Activated T-cell treated with anti-CD3 and anti-CD28 coated beads, Interleukin-2, amount 50 U/mL, for 72 hours (primary cell): ENCODE measurements around the gene EPS8L1. TPM values are rescaled to one million over a fixed set of nuclear protein-coding genes. Genes with fewer than 3 reads are reported as not detected.

Source experiments
- ATAC-seq, 2 donors: fragments of 150-1000 bp; cut with Tn5 transposase; replicated peaks in 1 of 2; 2 replicates each; pipeline ENCODE4 v1.10.0; 2021; ENCODE audit warnings: moderate library complexity in 2 of 2, mild to moderate bottlenecking in 1 of 2
- DNase-seq, 2 donors: peaks; one replicate each; pipeline ENCODE4 v3.0.0; 2021 to 2022; ENCODE audit warnings: mixed read lengths in 1 of 2
- H3K27ac Mint-ChIP-seq: one replicate; pipeline ENCODE4 v1.8.0; 2022; ENCODE audit warnings: mild to moderate bottlenecking, moderate library complexity, mixed read lengths
- H3K27me3 Mint-ChIP-seq: one replicate; pipeline ENCODE4 v1.8.0; 2022; ENCODE audit warnings: low read depth, mixed read lengths
- H3K36me3 Mint-ChIP-seq, 2 donors: one replicate each; pipeline ENCODE4 v1.8.0; 2022; ENCODE audit warnings: mixed read lengths in 2 of 2, mild to moderate bottlenecking in 1 of 2; ENCODE audit not compliant: insufficient read depth in 2 of 2
- H3K4me1 Mint-ChIP-seq: one replicate; pipeline ENCODE4 v1.8.0; 2022; ENCODE audit warnings: low read depth, mixed read lengths
- H3K4me3 Mint-ChIP-seq, 2 donors: one replicate each; pipeline ENCODE4 v1.8.0; 2022; ENCODE audit warnings: mild to moderate bottlenecking in 2 of 2, mixed read lengths in 2 of 2, moderate library complexity in 2 of 2
- H3K9me3 Mint-ChIP-seq, 2 donors: one replicate each; pipeline ENCODE4 v1.8.0; 2022; ENCODE audit warnings: mixed read lengths in 2 of 2
- total RNA-seq, 2 donors: library from RNA; stranded (reverse); gene quantifications; one replicate each; pipeline ENCODE4 v1.2.3, GENCODE V29; 2022

The EPS8L1 gene
- total RNA-seq, 2 donors from 2014 or later, result 3.8 to 5.3 TPM

- peak overlapping the region; percentile 72 to 76 for H3K4me3 Mint-ChIP-seq
- peaks cover 31% of the 10 kb centered on the region for H3K4me1 Mint-ChIP-seq
- DNase-seq (peak; percentile 64 to 66), ATAC-seq (peak; percentile 54 to 73)
- H3K27me3 Mint-ChIP-seq, result peaks cover 57% of the 10 kb centered on the region
- no peaks in the 10 kb centered on the region for H3K9me3 Mint-ChIP-seq
- H3K36me3 Mint-ChIP-seq, result peaks cover 7 to 8% of the 10 kb centered on the region in 2 donors
- H3K27ac Mint-ChIP-seq, result no peak overlapping the region
Observed at GRCh38 chr19:55086730-55087541, 11.3 kb downstream of the EPS8L1 start.

- no peaks in the 10 kb centered on the region for H3K9me3 Mint-ChIP-seq
- DNase-seq, result no peak
- H3K36me3 Mint-ChIP-seq, result peaks cover 5 to 6% of the 10 kb centered on the region in 2 donors
- peak overlapping the region; percentile 72 to 76 for H3K4me3 Mint-ChIP-seq
- H3K27me3 Mint-ChIP-seq, result peaks cover 53% of the 10 kb centered on the region
- ATAC-seq, result no peak
- H3K27ac Mint-ChIP-seq, result no peak overlapping the region
- peaks cover 25% of the 10 kb centered on the region for H3K4me1 Mint-ChIP-seq
Observed at GRCh38 chr19:55087542-55087901, 11.9 kb downstream of the EPS8L1 start.

DNA sequence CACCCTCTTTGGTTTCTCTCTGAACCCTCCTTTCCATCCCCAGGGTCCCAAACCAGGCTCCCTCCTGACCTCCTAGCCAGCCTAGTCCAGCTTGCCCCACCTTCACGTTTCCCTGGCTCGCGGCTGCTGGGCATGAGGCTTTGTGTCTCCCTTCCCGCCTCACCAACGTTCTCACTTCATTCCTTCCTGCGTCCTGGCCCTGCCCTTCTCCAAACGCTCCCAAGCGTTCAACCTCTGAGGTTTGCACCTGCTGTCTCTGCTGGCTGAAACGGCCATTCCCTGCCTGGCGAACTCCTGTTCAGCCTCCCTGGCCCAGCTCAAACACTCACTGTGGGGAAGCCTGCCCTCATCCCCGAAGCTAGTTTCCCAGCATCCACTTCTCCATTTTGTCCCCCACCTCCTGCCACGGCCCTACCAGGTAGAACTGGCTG is 12.4 kb downstream of the EPS8L1 start:
- Mint-ChIP-seq H3K4me1 (peaks cover 22% of the 10 kb centered on the region), H3K9me3 (no peaks in the 10 kb centered on the region), H3K36me3 (peaks cover 4% of the 10 kb centered on the region in 2 donors), H3K4me3 (peak overlapping the region; percentile 65 to 66), H3K27me3 (peaks cover 48% of the 10 kb centered on the region), H3K27ac (no peak overlapping the region)
- ATAC-seq, result no peak
- no peak for DNase-seq

DNA sequence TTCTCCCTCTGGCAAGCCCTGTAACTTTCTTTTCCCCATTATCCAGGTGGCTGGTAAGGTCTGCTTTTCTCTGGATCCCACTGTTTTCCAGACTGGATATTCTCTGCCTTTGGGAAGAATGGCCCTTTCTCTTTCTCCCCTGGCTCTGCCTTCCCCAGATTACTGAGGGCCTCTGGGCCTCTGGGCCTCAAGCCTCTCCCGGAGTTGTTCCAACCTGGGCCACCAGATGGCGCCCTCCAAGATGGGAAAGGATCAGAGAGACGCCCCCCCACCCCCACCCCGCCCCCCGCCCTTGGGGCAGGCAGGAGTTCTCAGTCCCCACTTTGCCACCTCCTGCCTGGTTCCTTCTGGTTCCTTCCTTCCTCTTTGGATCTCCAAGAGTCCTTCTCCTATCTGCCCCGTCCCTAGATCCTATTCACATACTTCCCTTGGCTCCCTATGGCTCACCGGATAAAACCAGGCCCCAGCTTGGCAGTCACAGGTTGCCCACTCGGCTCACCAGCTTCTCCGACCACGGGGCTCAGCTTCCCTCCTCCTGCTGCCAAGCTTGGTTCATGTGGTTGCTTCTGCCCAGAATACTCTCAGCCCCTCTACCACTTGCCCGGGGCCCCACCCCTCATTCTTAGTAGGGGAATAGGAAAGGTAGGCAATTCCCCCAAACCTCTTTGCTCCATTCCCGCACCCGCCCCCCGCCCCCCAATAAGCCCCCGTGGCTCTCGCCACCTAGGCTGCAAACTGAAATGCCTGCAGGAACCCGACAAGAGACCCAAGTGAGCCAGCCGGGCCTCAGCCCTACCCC is 13.1 kb downstream of the EPS8L1 start:
- Mint-ChIP-seq H3K27ac (no peak overlapping the region), H3K4me1 (peaks cover 22% of the 10 kb centered on the region), H3K9me3 (no peaks in the 10 kb centered on the region), H3K27me3 (peaks cover 43% of the 10 kb centered on the region), H3K4me3 (peak overlapping the region; percentile 65 to 66), H3K36me3 (peaks cover 4% of the 10 kb centered on the region in 2 donors)
- ATAC-seq (peak; percentile 38 to 43), DNase-seq (peak; percentile 85 to 86)

- Mint-ChIP-seq H3K36me3 (peaks cover 4% of the 10 kb centered on the region in 2 donors), H3K4me3 (no peak overlapping the region), H3K4me1 (peaks cover 22% of the 10 kb centered on the region), H3K9me3 (no peaks in the 10 kb centered on the region), H3K27me3 (peaks cover 36% of the 10 kb centered on the region), H3K27ac (no peak overlapping the region)
- ATAC-seq (no peak), DNase-seq (no peak)
Observed at GRCh38 chr19:55089342-55089944, 13.8 kb downstream of the EPS8L1 start.

DNA sequence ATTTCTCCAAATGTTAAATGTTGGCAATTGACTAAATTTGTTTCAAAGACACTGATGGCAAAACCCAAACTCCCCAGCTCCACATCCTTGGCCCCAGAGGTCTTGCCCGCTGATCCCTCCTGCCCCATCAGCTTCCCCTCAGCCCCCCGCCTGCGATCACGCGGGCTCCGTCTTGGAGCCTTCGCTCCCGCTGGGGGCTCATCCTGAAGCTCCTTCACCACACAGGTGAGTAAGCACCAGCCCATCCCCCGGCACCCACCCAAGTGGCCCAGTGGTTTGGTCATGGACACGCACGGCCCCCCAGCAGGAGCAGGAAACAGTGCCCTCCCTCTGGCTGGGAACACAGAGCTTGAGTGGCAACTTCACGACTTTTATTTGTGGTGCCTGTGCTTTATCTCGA is 14.9 kb downstream of the EPS8L1 start:
- no peak for ATAC-seq
- Mint-ChIP-seq H3K27me3 (peaks cover 26% of the 10 kb centered on the region), H3K36me3 (peaks cover 4 to 5% of the 10 kb centered on the region in 2 donors), H3K4me1 (peaks cover 22% of the 10 kb centered on the region), H3K9me3 (no peaks in the 10 kb centered on the region), H3K27ac (no peak overlapping the region), H3K4me3 (no peak overlapping the region)
- no peak for DNase-seq

GRCh38 chr19:55091126-55091910 is 15.6 kb downstream of the EPS8L1 start:
- H3K9me3 Mint-ChIP-seq, result no peaks in the 10 kb centered on the region
- no peak overlapping the region for H3K4me3 Mint-ChIP-seq
- peaks cover 20% of the 10 kb centered on the region for H3K27me3 Mint-ChIP-seq
- H3K27ac Mint-ChIP-seq, result no peak overlapping the region
- DNase-seq, result no peak
- H3K4me1 Mint-ChIP-seq, result peaks cover 22% of the 10 kb centered on the region
- H3K36me3 Mint-ChIP-seq, result peaks cover 4 to 5% of the 10 kb centered on the region in 2 donors
- ATAC-seq, result no peak

DNA sequence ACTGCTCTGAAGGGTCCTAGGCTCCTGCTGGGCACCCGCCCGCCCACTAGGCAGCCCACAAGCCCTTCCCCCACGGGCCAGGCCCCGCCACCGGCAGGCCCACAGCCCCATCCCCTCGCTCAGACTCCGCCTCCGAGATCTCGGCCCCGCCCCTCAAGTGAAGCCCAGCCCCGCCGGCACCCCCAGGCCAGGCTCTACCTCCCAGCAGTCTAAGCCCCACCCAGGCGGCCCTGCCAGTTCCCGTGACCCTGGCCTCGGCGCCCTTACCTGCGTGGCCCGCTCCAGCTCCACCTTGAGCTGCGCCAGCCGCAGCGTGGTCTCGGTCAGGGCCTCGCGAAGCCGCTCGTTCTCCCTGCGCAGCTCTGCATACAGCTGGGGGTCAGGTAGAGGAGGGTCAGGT is 16.3 kb downstream of the EPS8L1 start:
- peaks cover 4 to 5% of the 10 kb centered on the region in 2 donors for H3K36me3 Mint-ChIP-seq
- H3K4me1 Mint-ChIP-seq, result peaks cover 20% of the 10 kb centered on the region
- no peak for ATAC-seq
- peaks cover 20% of the 10 kb centered on the region for H3K27me3 Mint-ChIP-seq
- no peak overlapping the region for H3K4me3 Mint-ChIP-seq
- DNase-seq, result no peak
- no peak overlapping the region for H3K27ac Mint-ChIP-seq
- no peaks in the 10 kb centered on the region for H3K9me3 Mint-ChIP-seq

DNA sequence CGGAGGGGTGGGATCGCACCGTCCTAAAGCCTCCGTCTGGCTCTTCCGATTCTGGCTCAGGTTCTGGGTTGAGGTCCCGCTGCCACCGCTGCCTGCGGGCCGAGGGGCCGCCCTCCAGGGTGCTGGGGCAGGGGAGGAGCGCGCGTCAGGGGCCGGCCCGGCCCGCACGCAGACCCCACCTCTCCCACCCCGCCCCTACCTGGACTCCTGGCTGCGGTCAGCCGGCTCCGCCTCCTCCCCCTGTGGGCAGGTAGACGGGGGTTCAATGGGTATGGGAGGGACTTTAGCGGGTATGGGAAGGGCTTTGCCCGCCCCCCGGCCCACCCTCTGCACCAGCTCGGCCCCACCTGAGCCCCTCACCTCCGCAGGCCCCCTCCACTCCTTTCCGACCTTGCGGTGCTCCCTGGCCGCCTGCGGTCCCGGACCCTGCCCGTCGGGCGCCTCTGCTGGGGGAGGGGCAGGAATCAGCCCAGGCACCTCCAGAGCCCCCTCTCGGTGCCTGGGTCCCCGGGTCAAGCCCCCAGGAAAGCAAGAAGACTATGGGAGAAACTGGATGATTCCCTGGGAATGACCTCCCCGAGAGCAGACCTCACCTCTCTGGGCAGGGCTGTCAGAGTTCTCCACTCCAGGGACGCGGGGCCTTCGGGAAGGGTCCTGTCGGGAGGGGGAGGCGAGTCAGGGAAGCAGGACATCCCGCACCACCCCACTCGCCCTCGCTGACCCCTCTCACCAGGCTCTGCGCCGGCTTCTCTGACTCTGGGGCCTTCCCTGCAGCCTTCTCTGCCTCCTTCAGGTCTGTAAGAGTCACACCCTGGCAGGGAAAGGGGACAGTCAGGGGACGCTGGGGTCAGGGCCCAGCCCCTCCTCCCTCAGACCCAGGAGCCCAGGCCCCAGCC is 17.0 kb downstream of the EPS8L1 start:
- Mint-ChIP-seq H3K27ac (no peak overlapping the region), H3K36me3 (peaks cover 4 to 5% of the 10 kb centered on the region in 2 donors), H3K9me3 (no peaks in the 10 kb centered on the region), H3K27me3 (peaks cover 14% of the 10 kb centered on the region), H3K4me3 (no peak overlapping the region), H3K4me1 (peaks cover 13% of the 10 kb centered on the region)
- ATAC-seq (no peak), DNase-seq (no peak)

DNA sequence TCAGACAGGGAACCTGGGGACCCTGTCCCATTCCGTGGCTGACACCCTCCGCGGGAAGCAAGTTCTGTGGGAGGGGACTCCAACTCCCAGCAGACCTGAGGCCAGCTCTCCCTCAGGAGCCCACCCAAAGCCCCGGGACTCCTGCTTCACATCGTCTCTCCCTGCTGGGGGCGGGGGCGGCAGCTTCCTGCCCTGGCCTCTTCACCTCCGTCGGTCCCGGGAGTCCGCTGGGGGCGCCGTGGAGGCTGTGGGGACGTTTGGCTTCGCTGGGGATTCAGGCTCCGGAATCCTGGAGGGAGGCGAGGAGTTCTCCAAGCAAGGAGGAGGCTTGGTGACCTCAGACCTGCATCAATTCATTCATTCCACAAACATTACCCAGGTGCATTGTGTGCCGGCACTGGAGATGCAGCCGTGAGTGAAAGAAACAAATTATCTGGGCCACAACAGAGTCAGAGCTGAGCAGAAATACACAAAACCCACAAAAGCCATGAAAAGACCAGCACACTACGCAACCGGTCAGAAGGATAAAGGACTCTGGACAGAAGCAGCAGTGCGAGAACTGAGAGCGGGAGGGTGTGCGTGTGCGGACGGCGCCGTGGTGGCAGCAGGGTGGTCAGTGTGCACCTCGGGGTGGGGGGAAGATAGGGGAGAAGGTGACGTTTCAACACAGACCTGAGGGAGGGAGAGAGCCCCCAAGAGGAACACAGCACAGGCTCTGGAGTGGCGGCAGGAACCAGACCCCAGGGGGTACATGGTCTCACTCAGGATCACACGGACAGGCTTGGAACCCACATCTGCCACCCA is 19.0 kb downstream of the EPS8L1 start:
- peaks cover 0 to 1% of the 10 kb centered on the region in 2 donors for H3K36me3 Mint-ChIP-seq
- H3K27me3 Mint-ChIP-seq, result no peaks in the 10 kb centered on the region
- no peaks in the 10 kb centered on the region for H3K4me1 Mint-ChIP-seq
- no peaks in the 10 kb centered on the region for H3K9me3 Mint-ChIP-seq
- no peak overlapping the region for H3K27ac Mint-ChIP-seq
- DNase-seq (no peak), ATAC-seq (no peak)
- H3K4me3 Mint-ChIP-seq, result no peak overlapping the region

DNA sequence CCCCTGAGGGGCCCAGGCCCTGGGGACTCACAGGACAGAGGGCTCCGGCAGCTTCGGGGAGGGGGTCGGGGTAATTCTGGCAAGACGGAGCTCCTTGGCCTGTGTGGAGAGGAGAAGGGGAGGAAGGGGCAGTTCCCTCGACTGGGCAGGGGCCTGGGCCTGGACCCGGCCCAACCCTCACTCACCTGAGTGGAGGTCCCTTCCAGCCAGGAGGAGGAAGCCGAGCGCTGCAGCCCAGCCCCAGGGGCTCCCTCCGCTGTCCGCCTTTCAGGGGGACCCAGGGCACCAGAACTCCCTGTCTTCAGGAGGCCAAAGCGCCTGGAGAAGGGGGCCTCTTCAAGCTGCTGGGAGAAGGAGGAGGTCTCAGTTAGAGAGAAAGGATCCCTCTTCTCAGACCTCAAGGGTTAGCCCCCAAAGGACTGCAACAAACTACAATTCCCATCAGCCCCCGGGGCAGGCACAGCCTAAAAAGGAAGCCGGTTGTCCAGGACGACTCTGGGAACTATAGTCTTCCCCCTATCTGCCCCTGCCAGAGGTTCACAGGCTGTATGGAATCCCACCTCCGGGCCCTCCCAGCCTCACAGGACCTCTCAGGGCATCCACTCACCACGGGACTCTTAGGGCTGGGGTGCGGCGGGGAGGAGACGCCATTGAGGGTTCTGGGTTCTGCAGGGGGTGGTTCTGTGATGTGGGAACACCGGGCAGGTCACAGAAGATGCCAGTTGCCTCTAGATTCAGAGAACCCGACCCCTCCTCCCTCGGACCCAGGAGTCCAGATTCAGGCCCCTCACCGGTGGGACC is 19.8 kb downstream of the EPS8L1 start:
- Mint-ChIP-seq H3K27ac (no peak overlapping the region), H3K4me3 (no peak overlapping the region), H3K27me3 (no peaks in the 10 kb centered on the region), H3K9me3 (no peaks in the 10 kb centered on the region), H3K4me1 (no peaks in the 10 kb centered on the region), H3K36me3 (peaks cover 1% of the 10 kb centered on the region in 2 donors)
- ATAC-seq (no peak), DNase-seq (no peak)
